HEK293T (cell line): ENCODE data around the gene INO80E.
A peak's percentile ranks its signal among the peaks of the same experiment; 100 is the strongest.
"Not testable (repeated sequence)": the region's sequence is repeated elsewhere in the genome, so short reads cannot be mapped to it uniquely, and the experiment has no call there.

ENCODE experiments used
- CTCF ChIA-PET: fragments of 350-600 bp; formaldehyde crosslinking; extraction: SDS; loops from one replicate; lab custom pipeline; 2021; ENCODE audit warnings: antibody characterized with exemption, inconsistent platforms; lab: Yijun Ruan, JAX
- POLR2A ChIA-PET: fragments of 350-600 bp; formaldehyde crosslinking; extraction: SDS; loops from one replicate; lab custom pipeline; 2020; ENCODE audit warnings: antibody characterized with exemption, inconsistent platforms; lab: Yijun Ruan, JAX
- DNase-seq: peaks from one replicate; pipeline ENCODE4 v3.0.0; 2012; ENCODE audit warnings: mixed read lengths; ENCODE audit errors: extremely low spot score
- ARNT ChIP-seq: fragments of 450-650 bp; IDR thresholded peaks from 2 replicates; pipeline ENCODE4 v1.6.1; 2017; ENCODE audit warnings: mild to moderate bottlenecking
- BHLHE40 ChIP-seq: fragments of 450-650 bp; IDR thresholded peaks from 2 replicates; pipeline ENCODE4 v1.6.1; 2016; ENCODE audit warnings: mild to moderate bottlenecking, moderate library complexity, borderline replicate concordance
- CTBP1 ChIP-seq: fragments of 450-650 bp; IDR thresholded peaks from 2 replicates; pipeline ENCODE4 v1.6.1; 2016; ENCODE audit warnings: borderline replicate concordance
- FOXA1 ChIP-seq: fragments of 450-650 bp; IDR thresholded peaks from 2 replicates; pipeline ENCODE4 v1.6.1; 2016; ENCODE audit warnings: mild to moderate bottlenecking
- FOXK2 ChIP-seq: fragments of 450-650 bp; IDR thresholded peaks from 2 replicates; pipeline ENCODE4 v1.6.1; 2016; ENCODE audit warnings: mild to moderate bottlenecking
- FOXM1 ChIP-seq: fragments of 450-650 bp; IDR thresholded peaks from 2 replicates; pipeline ENCODE4 v1.6.1; 2017; ENCODE audit warnings: mild to moderate bottlenecking, borderline replicate concordance
- HDGF ChIP-seq: fragments of 450-650 bp; IDR thresholded peaks from 2 replicates; pipeline ENCODE4 v1.6.1; 2017; ENCODE audit warnings: antibody characterized with exemption, borderline replicate concordance
- L3MBTL2 ChIP-seq: fragments of 450-650 bp; conservative IDR thresholded peaks from 2 replicates; pipeline ENCODE4 v1.6.1; 2016; ENCODE audit warnings: mild to moderate bottlenecking
- LEF1 ChIP-seq: fragments of 450-650 bp; IDR thresholded peaks from 2 replicates; pipeline ENCODE4 v1.6.1; 2017; ENCODE audit warnings: mild to moderate bottlenecking, borderline replicate concordance
- NFRKB ChIP-seq: fragments of 450-650 bp; IDR thresholded peaks from 2 replicates; pipeline ENCODE4 v1.6.1; 2016; ENCODE audit warnings: mild to moderate bottlenecking, moderate library complexity
- SP1 ChIP-seq: fragments of 450-650 bp; IDR thresholded peaks from 2 replicates; pipeline ENCODE4 v1.6.1; 2017
- SUZ12 ChIP-seq: fragments of 450-650 bp; IDR thresholded peaks from 2 replicates; pipeline ENCODE4 v1.6.1; 2016; ENCODE audit warnings: mild to moderate bottlenecking
- TARDBP ChIP-seq: fragments of 450-650 bp; IDR thresholded peaks from 2 replicates; pipeline ENCODE4 v1.6.1; 2016
- TF ChIP-seq, protein P1 (sequence below): fragments of 450-650 bp; IDR thresholded peaks from 2 replicates; pipeline ENCODE4 v1.6.1; 2016

The INO80E gene

DNA sequence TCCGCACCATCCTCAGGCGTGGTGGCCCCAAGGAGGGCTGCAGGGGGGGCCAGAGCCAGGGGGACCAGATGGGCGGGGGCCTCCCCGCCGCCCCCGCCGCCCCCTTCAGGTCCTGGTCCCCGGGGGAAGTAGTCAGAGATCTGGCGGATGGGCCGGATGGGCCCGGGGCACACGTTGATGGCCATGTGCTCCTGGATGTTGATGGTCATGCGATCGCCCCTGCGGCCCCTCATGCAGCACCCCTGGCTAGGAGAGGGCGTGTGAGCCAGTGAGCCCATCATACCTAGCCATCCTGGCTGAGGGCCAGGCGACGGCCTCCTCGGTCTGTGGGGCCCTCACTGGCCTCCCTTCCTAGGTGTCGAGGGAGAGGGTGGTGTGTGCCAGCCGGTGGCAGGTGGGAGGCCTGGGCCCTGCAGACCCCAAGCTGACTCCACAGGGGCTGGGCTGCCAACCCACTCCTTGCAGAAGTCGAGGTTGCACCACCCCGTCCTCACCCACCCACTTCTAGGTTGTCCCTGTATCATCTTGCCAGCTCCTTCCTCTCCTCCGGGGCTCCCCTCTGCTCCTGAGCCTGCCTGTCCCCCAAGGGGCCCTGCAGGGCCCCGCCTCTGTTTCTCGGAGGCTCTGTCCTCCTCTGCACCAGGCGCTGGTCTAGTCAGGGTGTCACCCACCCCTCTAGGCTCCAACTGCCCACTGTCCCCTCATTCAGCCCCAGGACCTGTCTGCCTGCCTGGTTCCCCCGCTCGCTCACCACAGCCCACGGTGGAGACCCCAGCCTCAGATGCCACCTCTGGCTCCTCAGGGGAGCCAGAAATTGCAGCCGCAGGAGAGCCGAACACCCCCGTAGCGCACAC, 14.2 kb downstream of the INO80E start:
- ChIA-PET POLR2A (interaction anchor here (0.8 to 1.6 kb wide), 3 partner anchors 11 to 48 kb away, joined by 3 to 4 read pairs (median 4); partner anchors contain the start of genes HIRIP3, INO80E and TMEM219), CTCF (no interaction called here)
- TF ChIP-seq FOXM1 (no peak), SUZ12 (no peak), SP1 (no peak), FOXK2 (no peak), LEF1 (no peak)
- TF ChIP-seq, protein P1, sequence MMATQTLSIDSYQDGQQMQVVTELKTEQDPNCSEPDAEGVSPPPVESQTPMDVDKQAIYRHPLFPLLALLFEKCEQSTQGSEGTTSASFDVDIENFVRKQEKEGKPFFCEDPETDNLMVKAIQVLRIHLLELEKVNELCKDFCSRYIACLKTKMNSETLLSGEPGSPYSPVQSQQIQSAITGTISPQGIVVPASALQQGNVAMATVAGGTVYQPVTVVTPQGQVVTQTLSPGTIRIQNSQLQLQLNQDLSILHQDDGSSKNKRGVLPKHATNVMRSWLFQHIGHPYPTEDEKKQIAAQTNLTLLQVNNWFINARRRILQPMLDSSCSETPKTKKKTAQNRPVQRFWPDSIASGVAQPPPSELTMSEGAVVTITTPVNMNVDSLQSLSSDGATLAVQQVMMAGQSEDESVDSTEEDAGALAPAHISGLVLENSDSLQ, result no peak
- DNase-seq, result no peak

GRCh38 chr16:30010844-30011713, 15.0 kb downstream of the INO80E start, which contains the start of gene DOC2A:
TSS of gene DOC2A (minus strand) at chr16:30011027. CDS start at chr16:30010222, 805 bp downstream.
- TF ChIP-seq L3MBTL2 (peak; percentile 85), FOXA1 (no peak)
- peak; percentile 81 for DNase-seq
- ChIA-PET POLR2A (interaction anchor here (0.6 to 1.6 kb wide), 2 partner anchors 15 to 49 kb away, joined by 3 to 4 read pairs; partner anchors contain the start of genes INO80E and TMEM219), CTCF (no interaction called here)

DNA sequence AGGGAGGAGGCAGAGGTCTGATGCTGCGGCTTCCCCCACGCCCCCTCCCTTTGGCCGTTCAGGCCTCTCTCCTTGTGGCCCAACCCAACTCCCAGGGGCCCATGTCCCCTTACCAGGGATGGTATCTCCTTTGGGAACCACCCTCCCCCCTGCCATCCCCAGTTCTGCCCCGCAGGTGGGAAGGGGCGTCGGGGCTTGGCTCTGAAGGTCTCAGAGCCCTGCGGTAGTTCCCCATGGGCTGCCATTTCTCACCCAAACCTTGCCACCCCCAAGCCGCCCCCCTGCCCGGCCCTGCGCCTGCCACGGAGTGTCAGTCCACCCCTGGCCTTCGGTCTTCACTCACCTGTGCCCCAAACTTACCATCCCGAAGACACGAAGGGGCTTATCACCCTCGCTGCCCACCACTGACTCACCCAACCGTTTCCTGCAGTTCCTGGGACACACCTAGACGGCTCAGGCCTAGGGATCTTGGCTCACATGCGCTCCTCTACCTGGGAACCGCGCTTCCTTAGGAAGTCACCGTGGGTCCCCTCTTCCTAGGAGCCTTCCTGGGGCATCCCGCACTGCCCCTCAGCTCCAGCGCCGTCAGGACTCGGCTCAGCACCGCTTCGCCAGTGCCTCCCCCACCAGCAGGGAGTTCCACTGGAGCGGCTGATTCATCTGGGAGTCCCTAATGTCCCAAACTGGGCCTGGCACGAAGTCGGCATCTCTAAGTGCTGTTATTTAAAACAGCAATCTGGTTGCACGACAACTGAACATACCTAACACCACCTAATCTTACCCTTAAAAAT, 15.9 kb downstream of the INO80E start:
- ChIA-PET CTCF (interaction anchor here (0.7 kb wide), 1 partner anchor 11 kb away, joined by 3 read pairs; no protein-coding TSS in a partner anchor), POLR2A (no interaction called here)
- TF ChIP-seq, protein P1, result no peak
- TF ChIP-seq LEF1, result no peak
- no peak for TF ChIP-seq SUZ12
- no peak for TF ChIP-seq HDGF
- TF ChIP-seq ARNT, result no peak
- TF ChIP-seq TARDBP, result no peak
- TF ChIP-seq FOXK2, result no peak
- TF ChIP-seq NFRKB, result no peak
- TF ChIP-seq CTBP1, result no peak
- no peak for TF ChIP-seq BHLHE40
- TF ChIP-seq SP1, result no peak
- TF ChIP-seq FOXM1, result no peak
- no peak for DNase-seq

- CTCF ChIA-PET, result interaction anchor here (0.7 to 1.6 kb wide), 2 partner anchors 12 to 19 kb away, joined by 3 to 5 read pairs; no protein-coding TSS in a partner anchor
- DNase-seq, POLR2A ChIA-PET: not testable (repeated sequence)
These were observed 16.6 kb downstream of the INO80E start for GRCh38 chr16:30012598-30012997.

DNA sequence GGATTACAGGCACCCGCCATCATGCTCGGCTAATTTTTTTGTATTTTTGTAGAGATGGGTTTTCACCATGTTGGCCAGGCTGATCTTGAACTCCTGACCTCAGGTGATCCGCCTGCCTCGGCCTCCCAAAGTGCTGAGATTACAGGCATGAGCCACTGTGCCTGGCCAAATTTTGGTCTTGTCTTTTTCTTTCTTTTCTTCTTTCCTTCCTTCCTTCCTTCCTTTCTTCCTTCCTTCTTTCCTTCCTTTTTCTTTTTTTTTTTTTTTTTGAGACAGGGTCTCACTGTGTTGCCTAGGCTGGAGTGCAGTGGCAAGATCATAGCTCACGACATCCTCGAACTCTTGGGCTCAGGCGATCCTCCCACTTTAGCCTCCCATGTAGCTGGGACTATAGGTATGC, 19.4 kb downstream of the INO80E start:
- DNase-seq, result not testable (repeated sequence)
- ChIA-PET POLR2A (interaction anchor here (1.0 kb wide), 1 partner anchor 200 kb away, joined by 3 read pairs; the partner anchor contains the start of gene PAGR1), CTCF (interaction anchor here (0.6 kb wide), 1 partner anchor 116 kb away, joined by 4 read pairs; the partner anchor contains the start of gene SEZ6L2)

- TF ChIP-seq, protein P1, result no peak
- TF ChIP-seq HDGF (no peak), SP1 (no peak), NFRKB (no peak), FOXA1 (no peak), TARDBP (no peak)
- CTCF ChIA-PET, result interaction anchor here (1.9 kb wide), 1 partner anchor 15 kb away, joined by 7 read pairs; no protein-coding TSS in a partner anchor
- POLR2A ChIA-PET, result interaction anchor here (0.6 kb wide), 1 partner anchor 176 kb away, joined by 3 read pairs; no protein-coding TSS in a partner anchor
- no peak for DNase-seq
These were observed 20.7 kb downstream of the INO80E start for GRCh38 chr16:30016555-30017276.
